Progenitor cell of endocrine pancreas (in vitro differentiated cells): Measurements from ENCODE around the gene PAIP2. TPM values are rescaled to one million over a fixed set of nuclear protein-coding genes. Genes with fewer than 3 reads are reported as not detected.

Source experiments
- DNase-seq: peaks from one replicate; pipeline ENCODE4 v3.0.0; 2021; ENCODE audit warnings: low spot score; ENCODE audit not compliant: unreplicated experiment
- H3K27ac Mint-ChIP-seq: 2 replicates; pipeline ENCODE4 v1.8.0; 2021; ENCODE audit warnings: mild to moderate bottlenecking, moderate library complexity, mixed read lengths
- H3K27me3 Mint-ChIP-seq: 2 replicates; pipeline ENCODE4 v1.8.0; 2021; ENCODE audit warnings: mixed read lengths
- H3K36me3 Mint-ChIP-seq: 2 replicates; pipeline ENCODE4 v1.8.0; 2022; ENCODE audit warnings: mixed read lengths; ENCODE audit not compliant: insufficient read depth
- H3K4me1 Mint-ChIP-seq: 2 replicates; pipeline ENCODE4 v1.8.0; 2021; ENCODE audit warnings: low read depth, mixed read lengths
- H3K4me3 Mint-ChIP-seq: 2 replicates; pipeline ENCODE4 v1.8.0; 2021; ENCODE audit warnings: low read depth, mild to moderate bottlenecking, moderate library complexity, mixed read lengths
- H3K9me3 Mint-ChIP-seq: 2 replicates; pipeline ENCODE4 v1.8.0; 2021; ENCODE audit warnings: low read depth, mixed read lengths
- CTCF ChIP-seq: fragments of 200-600 bp; sonication (generic); IDR thresholded peaks from one replicate; pipeline ENCODE4 v1.5.0; 2021; ENCODE audit warnings: antibody characterized with exemption, mild to moderate bottlenecking; ENCODE audit not compliant: unreplicated experiment
- long read RNA-seq: library from polyadenylated mRNA; unstranded; transcript quantifications from one replicate; pipeline ENCODE4 v2.0.0, GENCODE V29; 2020
- total RNA-seq: library from RNA; stranded (reverse); gene quantifications from 2 replicates; pipeline ENCODE4 v1.2.1, GENCODE V29; 2021

Gene PAIP2
- 92.3 and 97.4 TPM in 2 replicates for total RNA-seq
- long read RNA-seq, transcript PAIP2-201 (4 exons, 1,459 nt) = major isoform, 247 of 257 reads
- long read RNA-seq, partial matches to known transcripts = 5 of 257 reads
- long read RNA-seq, other reads (novel, unspliced or antisense) = 3 of 257 reads

DNA sequence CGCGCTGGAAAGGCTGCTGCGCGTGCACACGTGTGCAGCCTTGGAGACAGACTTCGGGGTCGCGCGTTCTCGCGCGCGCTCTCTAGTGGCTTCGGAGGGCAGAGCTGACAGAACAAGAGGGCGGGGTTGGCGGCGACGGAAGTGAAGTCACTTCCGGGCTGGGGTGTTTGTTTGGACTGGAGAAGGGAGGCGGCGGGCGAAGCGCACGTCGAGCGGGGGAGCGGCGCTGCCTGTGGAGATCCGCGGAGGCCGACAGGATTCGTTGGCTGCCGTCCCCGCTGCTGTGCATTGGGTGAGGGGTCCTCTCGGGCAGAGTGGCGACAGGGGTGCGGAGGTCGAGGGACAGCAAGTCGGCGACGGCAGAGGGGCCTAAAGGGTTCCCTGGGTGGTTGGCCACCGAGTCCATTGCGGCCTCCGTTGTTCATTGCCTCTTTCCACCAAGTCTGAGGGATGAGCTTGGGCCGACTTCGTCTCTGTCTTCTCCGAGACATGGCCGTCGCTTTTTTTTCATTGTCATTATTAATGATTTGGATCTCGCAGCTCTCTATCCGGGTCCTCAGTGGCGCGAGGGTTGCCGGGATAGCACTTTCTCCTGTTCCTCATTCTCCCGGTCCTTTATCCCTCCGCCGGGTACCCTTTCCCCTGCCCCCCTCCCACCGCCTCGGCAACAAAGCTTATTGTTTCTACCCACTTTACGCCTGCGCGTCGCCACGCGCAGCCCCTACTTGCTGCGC is at the start of gene PAIP2:
PAIP2 (plus strand) TSS at position 166 of the 734 bp plus-strand sequence. CDS start 21,931 bp downstream, outside the sequence.
- Mint-ChIP-seq H3K4me3 (peak within 1 kb of the TSS; percentile 98), H3K4me1 (peaks cover 19% of the 10 kb centered on the region), H3K9me3 (no peaks in the 10 kb centered on the region), H3K27me3 (no peaks in the 10 kb centered on the region), H3K36me3 (peaks cover 13% of the 10 kb centered on the region), H3K27ac (peak within 1 kb of the TSS; percentile 100)
- TF ChIP-seq CTCF = peak; percentile 67
- peak; percentile 95 for DNase-seq

- Mint-ChIP-seq H3K4me3 (peak overlapping the region; percentile 94), H3K27ac (peak overlapping the region; percentile 100)
Observed at GRCh38 chr5:139293202-139293506, 48.5 kb upstream of the PAIP2 start.

DNA sequence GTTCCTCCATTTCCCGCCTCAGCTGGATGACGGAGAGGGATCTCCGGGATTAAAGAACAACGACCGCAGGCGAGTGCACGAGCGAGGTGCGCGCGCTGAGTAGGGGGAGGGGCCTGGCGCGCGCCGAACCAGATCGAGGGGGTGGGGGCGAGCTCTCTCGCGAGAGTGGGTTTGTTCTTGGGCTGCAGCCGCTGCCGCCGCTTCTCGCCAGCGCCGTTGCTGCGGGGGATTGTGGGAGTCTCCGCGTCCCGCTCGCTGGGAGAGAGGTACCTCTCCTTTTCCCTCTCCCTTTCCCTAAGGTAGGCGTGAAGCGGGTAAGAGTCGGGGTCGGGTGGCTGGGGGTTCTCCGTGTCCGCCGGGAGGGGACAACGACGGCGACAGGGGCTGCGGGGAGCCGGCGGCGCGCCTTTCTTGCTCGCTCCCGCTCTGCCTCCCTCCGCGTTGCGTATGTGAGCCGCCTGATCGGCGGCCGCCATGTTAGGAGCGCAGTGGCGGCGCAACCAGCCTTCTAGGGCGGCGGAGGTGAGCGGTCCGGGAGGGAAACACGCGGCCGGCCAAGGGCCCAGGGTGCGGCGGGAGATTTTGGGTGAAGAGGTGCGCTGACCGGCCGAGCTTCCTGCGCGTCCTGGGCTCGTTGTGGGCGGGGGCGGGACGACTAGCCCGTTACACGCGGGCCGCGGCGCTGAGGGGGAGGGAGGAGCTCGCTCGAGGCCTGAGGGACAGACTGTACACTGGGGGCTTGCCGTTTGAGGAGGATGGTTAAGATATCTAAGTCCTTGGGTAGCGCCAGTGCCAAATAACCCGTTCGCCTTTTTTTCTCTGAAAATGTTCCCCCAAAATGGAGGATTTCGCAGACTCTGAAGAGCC is 47.9 kb upstream of the PAIP2 start, which contains the start of gene MATR3:
MATR3 (plus strand) TSS at position 234 of the 867 bp plus-strand sequence. CDS start 13,676 bp downstream, outside the sequence.
- H3K4me1 Mint-ChIP-seq = peaks cover 32% of the 10 kb centered on the region
- peak; percentile 92 for DNase-seq
- H3K27me3 Mint-ChIP-seq = peaks cover 5% of the 10 kb centered on the region
- no peak for TF ChIP-seq CTCF
- peak within 1 kb of the TSS; percentile 100 for H3K27ac Mint-ChIP-seq
- H3K36me3 Mint-ChIP-seq = peaks cover 1% of the 10 kb centered on the region
- no peaks in the 10 kb centered on the region for H3K9me3 Mint-ChIP-seq
- peak within 1 kb of the TSS; percentile 94 for H3K4me3 Mint-ChIP-seq

More at GRCh38 chr5:139293202-139293506, 48.5 kb upstream of the PAIP2 start:
- DNase-seq = no peak
- peaks cover 26% of the 10 kb centered on the region for H3K4me1 Mint-ChIP-seq
- no peak for TF ChIP-seq CTCF
- H3K27me3 Mint-ChIP-seq = peaks cover 5% of the 10 kb centered on the region
- H3K9me3 Mint-ChIP-seq = no peaks in the 10 kb centered on the region
- peaks cover 1% of the 10 kb centered on the region for H3K36me3 Mint-ChIP-seq

DNA sequence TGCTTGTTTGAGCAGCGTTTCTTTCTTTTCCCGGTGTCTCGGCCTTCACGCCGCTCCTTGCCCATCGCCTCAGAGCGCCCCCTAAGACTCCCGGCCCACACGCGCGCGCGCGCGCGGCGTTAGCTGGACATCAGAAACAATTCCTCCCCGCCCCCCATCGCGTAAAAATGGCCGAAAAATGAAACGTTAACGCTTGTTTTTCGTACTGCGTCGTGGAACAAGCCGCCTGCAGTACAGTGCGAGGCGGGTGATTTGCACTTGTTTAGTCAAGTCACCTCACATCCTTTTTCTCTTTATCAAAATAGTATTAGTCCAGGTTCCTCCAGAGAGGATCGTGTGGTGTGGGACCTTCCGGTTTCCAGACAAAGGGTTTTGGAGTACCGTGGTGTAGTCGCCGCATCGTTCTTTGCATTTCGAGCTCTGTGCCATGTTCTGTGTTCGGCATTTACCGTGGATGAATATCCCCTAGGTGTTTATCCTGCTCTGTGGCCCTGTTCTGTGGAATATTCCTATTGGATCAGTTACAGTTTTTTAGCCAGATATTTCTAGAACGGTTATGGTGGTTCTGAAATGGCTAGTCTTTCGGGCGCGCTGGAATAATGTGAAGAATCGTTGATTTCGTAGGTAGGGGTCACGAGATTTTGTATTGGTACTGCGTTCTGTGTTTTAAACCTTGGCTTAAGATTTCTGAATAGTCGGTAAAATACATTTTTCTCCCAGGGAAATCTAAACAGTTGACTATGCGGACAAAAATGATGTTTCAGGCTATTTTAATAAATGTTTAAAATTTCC is 47.1 kb upstream of the PAIP2 start:
- H3K27ac Mint-ChIP-seq = peak overlapping the region; percentile 100
- H3K4me1 Mint-ChIP-seq = peaks cover 40% of the 10 kb centered on the region
- TF ChIP-seq CTCF = peak; percentile 40
- no peaks in the 10 kb centered on the region for H3K9me3 Mint-ChIP-seq
- peaks cover 1% of the 10 kb centered on the region for H3K36me3 Mint-ChIP-seq
- H3K27me3 Mint-ChIP-seq = peaks cover 3% of the 10 kb centered on the region
- peak; percentile 73 for DNase-seq
- H3K4me3 Mint-ChIP-seq = peak overlapping the region; percentile 94
